IPS-20b (cell line): ENCODE results near the gene SOD1.

Experiments
- H3K27ac ChIP-seq: one replicate; pipeline ENCODE4 v1.5.1; 2013; ENCODE audit warnings: low read length
- H3K27me3 ChIP-seq: 2 replicates; pipeline ENCODE4 v1.6.1; 2013; ENCODE audit warnings: mild to moderate bottlenecking, low read length, inconsistent platforms; ENCODE audit not compliant: insufficient read depth
- H3K36me3 ChIP-seq: 2 replicates; pipeline ENCODE4 v1.6.1; 2013; ENCODE audit warnings: low read depth, mild to moderate bottlenecking, inconsistent platforms, low read length, moderate library complexity; ENCODE audit not compliant: insufficient read depth
- H3K4me1 ChIP-seq: 2 replicates; pipeline ENCODE4 v1.6.1; 2013; ENCODE audit warnings: mild to moderate bottlenecking, control low read depth, inconsistent platforms, low read length, moderate library complexity; ENCODE audit not compliant: insufficient read depth
- H3K4me3 ChIP-seq: 2 replicates; pipeline ENCODE4 v1.5.1; 2013; ENCODE audit warnings: mild to moderate bottlenecking, low read length, inconsistent platforms
- H3K9ac ChIP-seq: 2 replicates; pipeline ENCODE4 v1.6.1; 2013; ENCODE audit warnings: low read depth, mild to moderate bottlenecking, inconsistent platforms, low read length, moderate library complexity
- H3K9me3 ChIP-seq: 2 replicates; pipeline ENCODE4 v1.6.1; 2013; ENCODE audit warnings: mild to moderate bottlenecking, low read depth, low read length, inconsistent platforms; ENCODE audit not compliant: insufficient read depth

SOD1 gene

DNA sequence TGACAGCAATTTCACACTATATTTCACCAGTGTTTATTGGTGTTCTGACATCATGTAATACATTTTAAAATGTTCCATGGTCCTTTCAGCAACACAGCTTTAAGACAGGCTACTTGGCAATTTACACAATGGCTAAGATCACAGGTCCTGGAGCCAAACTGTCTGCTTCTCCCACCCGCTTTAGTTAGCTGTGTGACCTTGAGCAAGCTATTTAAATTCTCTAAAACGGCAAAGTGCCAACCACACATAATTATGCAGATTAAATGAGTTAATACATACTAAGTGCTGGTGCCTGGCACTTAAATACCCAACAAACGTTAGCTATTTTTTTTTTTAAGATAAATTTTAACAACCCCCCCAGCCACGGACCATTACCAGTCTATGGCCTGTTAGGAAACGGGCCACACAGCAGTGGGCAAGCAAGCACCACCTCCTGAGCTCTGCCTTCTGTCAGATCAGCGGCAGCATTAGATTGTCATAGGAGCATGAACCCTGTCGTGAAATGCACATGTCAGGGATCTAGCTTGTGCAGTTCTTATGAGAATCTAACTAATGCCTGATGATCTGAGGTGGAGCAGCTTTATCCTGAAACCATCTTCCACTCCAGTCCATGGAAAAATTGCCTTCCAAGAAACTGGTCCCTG, 26.9 kb downstream of the SOD1 start:
- Histone ChIP-seq H3K27ac (no peak overlapping the region), H3K36me3 (peaks cover 99% of the 10 kb centered on the region), H3K4me3 (no peak overlapping the region), H3K9me3 (no peaks in the 10 kb centered on the region), H3K4me1 (no peaks in the 10 kb centered on the region), H3K27me3 (no peaks in the 10 kb centered on the region), H3K9ac (no peak overlapping the region)

DNA sequence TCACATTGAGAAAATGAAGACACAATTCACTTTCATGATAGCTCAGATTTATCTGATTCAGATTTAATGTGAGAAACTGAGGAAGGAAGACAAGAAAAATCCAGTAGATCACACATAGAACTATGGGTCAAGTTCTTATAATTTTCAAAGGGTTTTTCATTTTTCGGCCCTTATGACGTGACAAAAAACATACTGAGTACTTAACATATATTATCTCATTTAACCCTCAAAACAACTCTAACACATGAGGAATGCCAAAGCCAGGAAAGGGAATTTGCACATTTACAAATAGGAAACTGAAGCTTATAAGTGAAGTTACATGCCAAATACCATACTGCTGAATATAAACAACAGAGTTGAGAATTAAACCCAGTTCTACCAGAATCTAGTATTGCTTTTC, 27.6 kb downstream of the SOD1 start:
- H3K27ac ChIP-seq = no peak overlapping the region
- H3K27me3 ChIP-seq = no peaks in the 10 kb centered on the region
- H3K4me1 ChIP-seq = no peaks in the 10 kb centered on the region
- no peak overlapping the region for H3K4me3 ChIP-seq
- no peak overlapping the region for H3K9ac ChIP-seq
- H3K36me3 ChIP-seq = peaks cover 99% of the 10 kb centered on the region
- H3K9me3 ChIP-seq = no peaks in the 10 kb centered on the region

DNA sequence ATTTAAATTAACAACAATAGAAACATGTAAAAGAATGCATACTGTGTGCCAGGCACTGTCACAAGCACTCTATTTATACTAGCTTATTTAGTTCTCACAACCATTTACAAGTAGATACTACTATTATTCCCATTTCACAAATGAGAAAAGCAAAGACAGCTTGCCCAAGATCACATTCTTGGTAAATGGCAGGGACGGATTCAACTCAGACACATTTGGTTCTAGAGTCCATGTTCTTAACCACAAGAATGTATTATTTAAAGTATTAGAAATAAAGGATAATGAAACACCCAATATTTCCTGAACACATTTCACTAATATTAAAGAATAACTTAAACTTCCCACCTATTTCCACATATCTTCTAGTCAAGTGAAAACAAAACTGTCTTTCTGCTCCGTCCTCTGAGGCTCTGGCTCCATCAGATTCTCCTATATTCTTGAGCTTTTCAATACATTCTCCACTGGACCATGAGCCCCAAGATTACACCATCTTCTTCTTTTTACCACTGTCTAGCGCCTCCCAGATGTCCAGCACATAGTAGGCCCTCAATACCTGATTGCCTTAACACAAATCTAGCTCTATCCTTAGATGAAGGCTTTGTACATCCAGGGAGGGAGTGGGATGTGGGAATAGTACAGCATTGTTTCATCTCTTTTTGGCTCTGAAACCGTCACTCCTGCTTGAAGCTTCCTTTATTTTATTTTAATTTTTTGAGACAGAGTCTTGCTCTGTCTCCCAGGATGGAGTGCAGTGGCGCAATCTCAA, 29.3 kb downstream of the SOD1 start:
- Histone ChIP-seq H3K36me3 (peaks cover 99% of the 10 kb centered on the region), H3K27ac (no peak overlapping the region), H3K4me3 (no peak overlapping the region), H3K27me3 (no peaks in the 10 kb centered on the region), H3K9ac (no peak overlapping the region), H3K9me3 (no peaks in the 10 kb centered on the region), H3K4me1 (no peaks in the 10 kb centered on the region)

DNA sequence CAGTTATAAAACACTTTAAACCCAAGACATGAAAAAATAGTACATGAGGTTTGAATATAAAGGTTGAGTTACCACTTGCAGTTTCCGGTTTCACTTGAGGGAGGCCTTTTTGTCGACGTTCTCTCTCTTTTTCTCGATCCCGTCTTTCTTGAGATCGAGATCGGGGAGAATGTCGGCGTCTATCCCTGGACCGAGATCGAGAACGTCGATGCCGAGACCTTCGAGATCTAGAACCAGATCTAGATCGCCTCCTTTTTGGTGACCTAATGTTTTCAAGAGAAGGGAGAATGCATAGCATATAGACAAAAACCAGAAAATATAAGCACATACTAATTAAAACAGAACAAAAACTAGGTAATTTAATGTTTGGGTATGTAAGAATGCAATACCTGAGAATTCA, 33.7 kb downstream of the SOD1 start:
- peaks cover 100% of the 10 kb centered on the region for H3K36me3 ChIP-seq
- no peak overlapping the region for H3K4me3 ChIP-seq
- no peaks in the 10 kb centered on the region for H3K4me1 ChIP-seq
- H3K9me3 ChIP-seq = no peaks in the 10 kb centered on the region
- no peak overlapping the region for H3K9ac ChIP-seq
- H3K27ac ChIP-seq = no peak overlapping the region
- H3K27me3 ChIP-seq = no peaks in the 10 kb centered on the region

DNA sequence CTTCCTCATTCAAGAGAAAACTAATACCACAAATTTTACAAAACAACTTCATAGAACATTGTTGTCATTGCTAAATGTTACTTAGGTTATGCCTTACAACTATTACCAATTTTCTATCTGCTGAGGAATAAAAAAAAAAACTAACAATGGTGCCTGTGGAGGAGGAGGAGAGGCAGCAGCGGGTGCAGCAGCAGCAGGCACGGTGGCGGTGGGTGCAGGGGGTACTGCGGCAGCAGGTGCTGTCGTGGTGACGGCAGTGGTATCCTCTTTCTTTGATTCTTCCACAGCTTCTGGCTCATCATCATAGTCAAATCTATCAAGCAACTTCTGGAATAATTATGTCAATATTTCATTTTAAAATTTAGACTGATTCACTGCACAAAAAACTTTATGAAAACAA, 36.9 kb downstream of the SOD1 start:
- Histone ChIP-seq H3K4me1 (no peaks in the 10 kb centered on the region), H3K4me3 (no peak overlapping the region), H3K36me3 (peaks cover 99% of the 10 kb centered on the region), H3K27me3 (no peaks in the 10 kb centered on the region), H3K9me3 (no peaks in the 10 kb centered on the region), H3K9ac (no peak overlapping the region), H3K27ac (no peak overlapping the region)

DNA sequence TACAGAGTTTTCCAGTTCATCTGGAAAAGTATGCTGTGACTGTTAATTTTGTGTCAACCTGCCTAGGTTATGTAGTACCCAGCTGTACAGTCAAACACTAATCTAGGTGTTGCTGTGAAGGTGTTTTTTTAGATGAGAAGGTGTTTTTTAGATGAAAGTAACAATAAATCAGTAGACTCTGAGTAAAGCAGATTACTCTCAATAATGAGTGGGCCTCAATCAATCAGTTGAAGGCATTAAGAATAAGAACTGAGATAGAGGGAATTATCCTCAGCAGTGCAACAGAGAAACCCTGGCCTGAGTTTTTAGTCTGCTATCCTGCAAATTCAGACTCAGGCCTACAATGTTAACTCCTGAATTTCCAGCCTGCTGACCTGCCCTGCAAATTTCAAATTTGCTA, 39.0 kb downstream of the SOD1 start:
- no peak overlapping the region for H3K27ac ChIP-seq
- no peak overlapping the region for H3K9ac ChIP-seq
- no peaks in the 10 kb centered on the region for H3K27me3 ChIP-seq
- no peaks in the 10 kb centered on the region for H3K9me3 ChIP-seq
- H3K4me1 ChIP-seq = no peaks in the 10 kb centered on the region
- H3K36me3 ChIP-seq = peaks cover 99% of the 10 kb centered on the region
- H3K4me3 ChIP-seq = no peak overlapping the region

DNA sequence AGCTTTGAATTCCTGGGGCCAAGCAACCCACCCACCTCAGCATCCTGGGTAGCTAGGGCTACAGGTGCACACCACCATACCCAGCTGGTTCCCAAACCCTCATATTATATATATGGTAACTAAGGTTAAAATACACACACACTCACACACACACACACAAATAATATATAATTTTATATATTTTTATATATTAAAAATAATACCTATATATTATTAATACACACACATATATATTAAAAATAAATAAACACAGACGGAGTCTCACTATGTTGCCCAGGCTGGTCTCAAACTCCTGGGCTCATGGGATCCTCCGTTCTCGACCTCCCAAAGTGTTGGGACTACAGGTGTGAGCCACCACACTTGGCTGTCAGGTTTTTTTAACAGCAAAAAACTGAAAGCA, 40.5 kb downstream of the SOD1 start:
- Histone ChIP-seq H3K27me3 (no peaks in the 10 kb centered on the region), H3K27ac (no peak overlapping the region), H3K9me3 (no peaks in the 10 kb centered on the region), H3K9ac (no peak overlapping the region), H3K36me3 (peaks cover 98% of the 10 kb centered on the region), H3K4me3 (no peak overlapping the region), H3K4me1 (no peaks in the 10 kb centered on the region)

DNA sequence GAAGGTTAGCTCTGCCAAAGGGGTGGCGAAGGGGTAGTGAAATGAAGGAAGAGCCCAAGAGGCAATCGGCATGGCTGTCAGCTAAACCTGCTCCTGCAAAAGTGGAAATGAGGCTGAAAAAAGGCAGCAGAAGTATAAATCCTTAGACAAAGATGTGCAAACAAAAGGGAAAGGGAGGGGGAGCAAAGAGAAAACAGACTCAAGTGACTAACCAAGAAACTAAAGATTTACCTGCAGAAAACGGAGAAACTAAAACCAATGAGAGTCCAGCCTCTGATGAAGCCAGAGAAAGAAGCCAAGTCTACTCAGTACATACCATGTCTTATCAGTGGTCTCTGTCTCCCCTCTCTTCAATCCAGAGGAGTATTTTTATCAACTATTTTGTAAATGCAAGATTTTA, 47.1 kb downstream of the SOD1 start:
- Histone ChIP-seq H3K27ac (no peak overlapping the region), H3K27me3 (no peaks in the 10 kb centered on the region), H3K4me1 (peaks cover 11% of the 10 kb centered on the region), H3K36me3 (peaks cover 41% of the 10 kb centered on the region), H3K9me3 (no peaks in the 10 kb centered on the region), H3K4me3 (no peak overlapping the region), H3K9ac (no peak overlapping the region)

DNA sequence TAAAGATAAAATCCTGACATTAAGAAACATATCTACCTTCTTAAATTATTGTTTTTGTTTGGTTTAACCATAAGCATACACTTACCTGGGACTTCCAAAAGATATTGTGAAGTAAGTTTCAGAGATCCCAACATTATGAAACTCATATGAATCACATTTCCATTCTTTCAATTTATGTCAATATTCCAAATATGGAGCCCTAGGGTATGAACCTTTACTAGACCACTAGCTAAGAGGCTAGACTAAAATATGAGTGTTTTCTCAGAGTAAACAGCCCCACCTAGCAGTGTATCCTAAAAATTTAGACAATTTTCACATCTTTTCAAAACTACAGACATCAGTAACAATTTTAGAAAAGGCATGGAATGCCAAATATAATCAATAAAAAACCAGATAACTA, 48.0 kb downstream of the SOD1 start:
- no peak overlapping the region for H3K4me3 ChIP-seq
- H3K27me3 ChIP-seq = no peaks in the 10 kb centered on the region
- peaks cover 11% of the 10 kb centered on the region for H3K4me1 ChIP-seq
- H3K9ac ChIP-seq = no peak overlapping the region
- H3K9me3 ChIP-seq = no peaks in the 10 kb centered on the region
- peaks cover 32% of the 10 kb centered on the region for H3K36me3 ChIP-seq
- no peak overlapping the region for H3K27ac ChIP-seq

DNA sequence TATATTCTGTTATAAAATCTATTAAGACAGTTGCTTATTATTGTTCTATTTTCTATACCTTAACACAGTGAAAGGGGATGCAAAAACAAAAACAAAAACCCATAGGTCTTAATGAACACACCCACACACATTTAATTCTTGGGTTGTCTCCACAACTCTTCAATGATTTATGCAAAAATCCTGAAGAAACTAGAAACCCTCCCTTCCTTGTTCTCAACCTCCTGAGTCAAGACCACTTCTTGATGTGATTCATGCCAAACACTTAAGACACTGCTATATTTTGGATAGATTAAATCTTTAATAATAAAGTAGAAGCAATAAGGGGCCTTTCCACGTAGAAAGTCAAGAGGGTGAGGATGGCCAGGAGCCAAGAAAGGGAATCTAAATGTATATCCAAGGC, 49.0 kb downstream of the SOD1 start:
- H3K27me3 ChIP-seq = no peaks in the 10 kb centered on the region
- no peaks in the 10 kb centered on the region for H3K9me3 ChIP-seq
- no peak overlapping the region for H3K9ac ChIP-seq
- H3K4me1 ChIP-seq = peaks cover 15% of the 10 kb centered on the region
- H3K4me3 ChIP-seq = no peak overlapping the region
- peaks cover 22% of the 10 kb centered on the region for H3K36me3 ChIP-seq
- no peak overlapping the region for H3K27ac ChIP-seq

DNA sequence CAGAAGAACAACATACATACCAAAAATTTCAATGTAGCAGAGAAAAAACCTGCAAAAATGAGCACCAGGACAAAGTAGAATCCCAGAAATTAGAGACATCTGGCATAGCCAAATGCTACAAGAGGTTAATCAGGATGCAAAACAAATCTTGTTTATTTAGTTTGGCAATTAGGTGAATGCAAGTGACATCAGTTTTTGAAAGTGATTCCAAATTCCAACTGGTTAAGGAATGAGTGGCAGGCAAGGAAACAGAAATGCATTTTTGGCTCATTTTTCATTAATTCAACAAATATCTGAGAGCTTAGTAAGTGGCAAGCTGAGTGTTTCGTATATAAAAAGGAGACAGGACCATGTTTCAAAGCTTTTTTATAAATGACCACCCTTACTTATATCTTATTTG, 51.1 kb downstream of the SOD1 start:
- no peak overlapping the region for H3K4me3 ChIP-seq
- no peak overlapping the region for H3K27ac ChIP-seq
- H3K9me3 ChIP-seq = no peaks in the 10 kb centered on the region
- peaks cover 4% of the 10 kb centered on the region; the same call in 1 of the 2 replicates for H3K36me3 ChIP-seq
- no peak overlapping the region for H3K9ac ChIP-seq
- H3K4me1 ChIP-seq = peaks cover 31% of the 10 kb centered on the region
- H3K27me3 ChIP-seq = no peaks in the 10 kb centered on the region

DNA sequence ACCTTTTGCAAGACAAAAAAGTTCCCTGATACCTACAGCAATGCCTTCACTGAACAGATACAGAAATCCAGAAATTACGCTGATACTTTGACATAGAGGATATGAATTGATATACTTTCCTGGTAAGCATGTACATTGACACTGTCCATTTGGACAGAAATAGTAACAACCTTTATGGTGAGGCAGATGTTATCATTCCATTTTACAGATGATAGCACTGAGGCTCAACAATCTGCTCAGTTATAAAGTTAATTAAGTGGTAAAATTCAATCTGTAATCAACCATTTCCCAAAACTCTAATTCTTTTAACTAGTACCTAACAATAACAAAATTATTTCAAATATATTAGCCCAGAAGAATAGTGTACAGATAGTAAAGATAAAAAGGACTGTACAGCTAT, 51.8 kb downstream of the SOD1 start:
- no peaks in the 10 kb centered on the region for H3K27me3 ChIP-seq
- H3K9me3 ChIP-seq = no peaks in the 10 kb centered on the region
- H3K36me3 ChIP-seq = no peaks in the 10 kb centered on the region
- peaks cover 38% of the 10 kb centered on the region for H3K4me1 ChIP-seq
- no peak overlapping the region for H3K9ac ChIP-seq
- no peak overlapping the region for H3K27ac ChIP-seq
- no peak overlapping the region for H3K4me3 ChIP-seq
